Fibroblast of peridontal ligament (primary cell): ENCODE measurements around the gene NOLC1.

Experiments
- DNase-seq: peaks from one replicate; pipeline ENCODE4 v3.0.0-alpha.2; 2010; ENCODE audit errors: extremely low read depth

NOLC1 gene

DNA sequence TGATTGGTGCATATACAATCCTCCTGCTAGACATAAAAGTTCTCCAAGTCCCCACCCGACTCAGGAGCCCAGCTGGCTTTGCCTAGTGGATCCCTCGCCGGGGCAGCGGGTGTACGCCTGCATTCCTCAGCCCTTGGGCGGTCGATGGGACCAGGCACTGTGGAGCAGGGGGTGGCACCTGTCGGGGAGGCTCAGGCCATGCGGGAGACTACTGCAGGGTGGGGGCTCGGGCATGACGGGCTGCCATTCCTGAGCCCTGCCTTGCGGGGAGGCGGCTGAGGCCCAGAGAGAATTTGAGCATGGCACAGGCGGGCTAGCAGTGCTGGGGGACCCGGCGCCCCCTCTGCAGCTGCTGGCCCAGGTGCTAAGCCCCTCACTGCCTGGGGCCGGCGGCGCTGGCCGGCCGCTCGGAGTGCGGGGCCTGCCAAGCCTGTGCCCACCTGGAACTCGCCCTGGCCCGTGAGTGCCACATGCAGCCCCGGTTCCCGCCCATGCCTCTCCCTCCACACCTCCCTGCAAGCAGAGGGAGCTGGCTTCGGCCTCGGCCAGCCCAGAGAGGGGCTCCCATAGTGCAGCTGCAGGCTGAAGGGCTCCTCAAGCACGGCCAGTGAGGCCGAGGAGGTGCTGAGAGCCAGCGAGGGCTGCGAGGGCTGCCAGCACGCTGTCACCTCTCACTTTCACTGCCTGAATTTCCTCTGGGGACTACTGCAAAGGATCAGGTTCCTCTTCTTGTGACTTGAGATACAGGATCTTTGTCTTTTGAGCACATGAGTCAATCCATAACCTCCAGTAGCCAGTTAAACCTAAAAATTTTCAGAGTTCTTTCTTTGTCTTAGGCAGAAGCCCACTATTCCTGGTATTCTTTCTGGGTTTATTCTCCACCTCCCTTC lies 48.8 kb downstream of the NOLC1 start:
- no peak for DNase-seq

DNA sequence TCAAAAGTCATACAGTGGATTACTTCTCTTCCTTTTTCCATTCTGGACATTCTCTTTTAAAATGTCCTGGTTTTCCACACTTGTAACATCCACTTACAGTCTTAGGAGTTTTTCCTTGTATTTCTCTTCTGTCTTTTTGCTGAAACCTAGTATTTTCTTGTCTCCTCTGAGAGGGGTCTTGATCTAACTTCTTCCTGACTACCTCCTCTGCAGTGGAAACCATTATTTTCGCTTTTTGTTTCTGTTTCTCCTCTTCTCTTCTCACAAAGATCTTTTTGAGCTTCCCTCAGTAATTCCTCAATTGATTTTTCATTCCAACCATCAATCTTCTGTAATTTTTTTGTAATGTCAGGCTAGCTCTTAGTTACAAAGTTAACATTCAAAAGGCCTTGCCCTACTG lies 50.2 kb downstream of the NOLC1 start:
- no peak for DNase-seq

GRCh38 chr10:102208311-102209035 lies 56.3 kb downstream of the NOLC1 start:
- peak; percentile 42 for DNase-seq

DNA sequence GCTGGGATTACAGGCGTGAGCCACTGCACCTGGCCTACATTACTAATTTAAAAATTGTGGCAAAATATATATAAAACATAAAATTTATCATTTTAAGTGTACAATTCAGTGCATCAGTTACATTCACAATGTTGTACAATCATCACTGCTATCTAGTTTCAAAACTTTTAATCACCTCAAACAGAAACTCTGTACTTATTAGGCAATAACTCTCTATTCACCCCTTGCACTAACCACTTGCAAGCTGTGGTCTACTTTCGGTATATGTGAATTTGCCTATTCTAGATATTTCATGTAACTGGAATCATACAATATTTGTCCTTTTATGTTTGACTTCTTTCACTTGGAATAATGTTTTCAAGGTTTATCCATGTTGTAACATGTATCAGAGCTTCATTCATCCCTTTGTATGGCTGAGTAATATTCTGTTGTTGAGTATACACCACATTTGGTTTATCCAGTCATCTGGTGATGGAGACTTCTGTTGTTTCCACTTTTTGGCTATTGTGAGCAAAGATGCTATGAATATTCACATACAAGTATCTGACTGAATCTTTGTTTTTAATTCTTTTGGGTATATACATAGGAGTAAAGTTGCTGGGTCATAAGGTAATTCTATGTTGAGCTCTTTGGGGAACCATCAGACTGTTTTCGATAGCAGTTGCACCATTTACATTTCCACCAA lies 59.6 kb downstream of the NOLC1 start:
- DNase-seq = no peak
